Central memory CD4-positive, alpha-beta T cell (primary cell): ENCODE measurements around the gene RGS3.
A peak's percentile ranks its signal among the peaks of the same experiment; 100 is the strongest.
"Not testable (repeated sequence)": the region's sequence is repeated elsewhere in the genome, so short reads cannot be mapped to it uniquely, and the experiment has no call there.

Source experiments
- DNase-seq: peaks from one replicate; pipeline ENCODE4 v3.0.0; 2022
- total RNA-seq, 3 experiments: gene quantifications; one replicate each; lab custom pipeline; 2026; lab: John Stamatoyannopoulos, UW

RGS3 gene
- total RNA-seq = 13.3 to 41.2 (median 14.9) reads per million in 3 experiments

DNA sequence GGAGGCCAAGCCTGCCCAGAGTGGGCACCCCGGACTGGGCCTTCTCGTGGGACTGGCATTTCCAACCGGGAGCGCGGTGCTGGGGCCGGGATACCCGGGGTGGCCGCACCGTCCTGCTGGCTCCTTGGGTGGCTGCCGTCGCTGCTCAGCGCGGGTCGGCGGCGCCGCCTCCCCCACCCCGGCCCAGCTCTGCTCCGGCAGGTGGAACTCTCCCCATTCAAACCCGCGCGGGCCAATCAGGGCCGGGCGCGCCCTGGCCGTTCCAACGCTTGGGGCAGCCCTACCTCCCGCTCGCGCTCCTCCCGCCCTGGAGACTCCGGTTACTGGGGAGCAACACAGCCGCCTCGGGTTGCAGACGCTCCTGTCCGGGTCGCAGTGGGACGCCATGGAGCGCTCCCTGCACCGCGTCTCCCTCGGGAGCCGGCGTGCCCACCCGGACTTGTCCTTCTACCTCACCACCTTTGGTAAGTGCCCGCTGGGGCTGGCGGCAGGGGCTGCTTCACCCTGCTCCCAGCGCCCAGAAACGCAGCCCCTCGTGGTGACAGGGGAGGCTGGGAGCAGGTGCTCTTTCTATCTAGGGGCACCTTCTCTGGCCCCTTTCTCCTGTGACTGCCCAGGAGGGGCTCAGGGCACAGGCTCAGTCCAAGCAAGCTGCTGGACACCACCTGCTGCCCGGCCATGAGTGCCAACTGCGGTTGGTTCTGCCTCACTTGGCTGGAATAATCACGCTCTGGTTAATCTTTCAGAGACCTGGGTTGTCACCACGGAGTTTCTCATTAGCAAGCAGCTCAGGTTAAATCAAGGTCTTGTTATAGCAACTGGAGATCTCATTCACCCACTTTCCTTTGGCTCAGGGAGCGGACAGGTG is at the start of gene RGS3:
Gene RGS3 (plus strand): TSS at position 310 of the 868 bp plus-strand sequence. CDS start 76 bp downstream, at position 386.
- DNase-seq = no peak

DNA sequence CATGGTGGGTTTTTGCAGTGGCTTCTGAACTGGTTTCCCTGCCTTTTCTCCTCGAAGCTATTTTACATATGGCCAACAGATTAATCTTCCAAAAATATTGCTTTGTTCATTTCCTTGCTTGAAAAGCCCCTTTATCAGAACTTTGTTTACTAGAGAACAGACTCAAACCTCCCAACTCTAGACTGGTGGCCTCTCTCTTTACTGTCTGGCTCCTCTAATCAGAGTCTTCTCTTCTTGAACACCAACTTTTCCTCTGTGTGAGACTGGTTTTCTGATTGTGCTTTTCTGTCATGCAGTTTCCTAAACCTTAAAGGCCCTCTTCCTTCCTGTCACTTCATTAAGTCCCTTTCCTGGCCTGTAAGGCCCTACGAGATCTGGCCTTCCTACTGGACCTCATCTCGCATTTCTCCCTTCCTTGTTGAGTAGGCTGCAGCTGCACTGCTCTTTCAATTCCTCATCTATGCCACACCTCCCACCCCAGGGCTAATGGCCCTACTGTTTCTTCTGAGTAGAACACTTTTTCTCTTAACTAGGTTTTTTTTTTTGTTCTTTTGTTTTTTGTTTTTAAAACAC is 47.3 kb upstream of the RGS3 start:
- no peak for DNase-seq

DNA sequence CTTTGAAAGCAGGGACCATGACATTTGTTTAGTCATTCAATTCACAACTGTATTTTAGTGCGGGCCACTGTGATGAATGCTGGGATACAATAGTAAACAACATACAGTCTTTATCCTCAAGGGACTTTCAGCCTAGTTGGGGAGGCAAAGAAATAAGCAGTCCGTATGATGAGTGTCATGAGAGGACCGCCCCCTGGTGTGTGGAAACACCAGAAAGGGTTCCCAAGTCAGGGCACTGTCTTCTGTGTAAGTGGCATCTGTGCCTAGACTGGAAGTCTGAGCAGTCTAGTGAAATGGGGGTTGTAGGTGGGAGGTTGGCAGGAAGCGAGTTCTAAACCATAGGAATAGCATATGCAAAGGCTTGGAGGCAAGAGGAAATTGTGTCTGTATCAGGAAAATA is 46.2 kb upstream of the RGS3 start:
- DNase-seq = no peak

DNA sequence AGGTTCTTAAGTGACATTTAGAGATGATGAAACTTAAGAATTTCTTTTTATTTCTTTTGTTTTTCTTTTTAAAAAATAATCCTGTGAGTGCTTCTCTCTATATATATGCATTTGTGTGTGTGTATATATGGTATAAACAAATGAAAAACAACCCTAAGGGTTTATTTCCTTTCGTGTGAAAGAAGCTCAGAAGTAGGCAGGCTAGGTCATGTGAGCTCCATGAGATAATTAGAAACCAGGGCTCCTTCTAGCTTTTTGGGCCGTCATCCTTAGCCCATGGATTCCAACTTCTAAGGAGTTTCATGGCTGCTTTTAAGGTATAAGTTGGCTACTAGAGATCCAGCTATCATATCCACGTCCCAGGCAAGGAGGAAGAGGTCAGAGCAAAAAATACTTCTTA is 41.8 kb upstream of the RGS3 start:
- DNase-seq = no peak

DNA sequence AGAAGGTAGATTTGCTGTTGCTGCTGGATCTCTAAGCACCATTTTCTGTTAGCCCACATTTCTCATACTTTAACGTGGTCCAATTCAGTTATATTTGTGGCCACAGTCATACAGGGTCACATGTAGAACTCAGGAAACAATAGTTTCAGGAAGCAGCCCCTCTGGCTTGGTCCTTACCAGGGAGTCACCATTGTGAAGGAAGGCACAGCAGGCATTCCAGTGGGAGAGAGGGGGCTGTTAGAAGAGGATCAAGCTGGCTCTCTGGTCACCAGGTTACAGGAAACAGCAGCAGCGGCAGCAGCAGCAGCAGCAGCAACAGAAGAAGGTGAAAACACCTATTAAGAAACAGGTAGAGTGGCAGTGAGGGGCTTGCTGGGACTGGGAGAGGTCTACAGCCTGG is 38.5 kb upstream of the RGS3 start:
- DNase-seq = no peak

DNA sequence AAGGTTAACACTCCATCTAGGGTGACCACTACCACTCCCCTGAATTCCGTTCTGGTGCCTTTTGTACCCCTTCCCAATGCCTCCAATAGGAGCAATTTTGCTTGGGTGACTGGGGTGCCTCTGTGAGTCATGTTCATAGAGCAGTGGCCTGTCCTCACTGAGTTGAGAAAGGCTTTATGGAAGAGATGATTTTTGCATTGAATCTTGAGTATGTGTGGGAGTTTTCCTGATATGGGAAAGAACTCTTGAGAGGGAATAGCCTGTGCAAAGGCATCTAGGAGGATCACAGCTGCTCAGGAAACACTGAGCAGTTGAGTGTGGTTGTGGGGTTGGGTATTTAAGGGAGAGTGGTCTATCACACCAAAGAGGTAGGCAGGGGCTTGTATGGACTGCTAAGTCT is 36.8 kb upstream of the RGS3 start:
- DNase-seq = no peak

DNA sequence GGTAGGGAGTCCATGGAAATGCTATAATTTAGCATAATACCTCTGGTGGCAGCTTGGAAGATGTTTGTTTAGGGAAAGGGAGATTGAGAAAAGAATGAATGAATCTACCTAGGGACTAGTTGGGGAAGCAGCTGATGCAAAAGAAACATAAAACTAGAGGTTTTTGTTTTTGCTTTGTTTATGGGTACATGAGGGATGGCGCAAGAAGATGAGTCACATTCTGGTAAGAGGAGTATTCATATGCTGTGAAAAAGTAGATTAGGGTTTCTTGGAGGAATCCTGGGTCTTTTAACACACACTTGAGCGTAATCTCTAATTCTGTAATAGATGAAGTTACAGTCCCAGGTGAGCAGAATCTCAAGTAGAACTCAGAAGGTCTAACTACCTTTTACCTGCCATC is 35.9 kb upstream of the RGS3 start:
- no peak for DNase-seq

DNA sequence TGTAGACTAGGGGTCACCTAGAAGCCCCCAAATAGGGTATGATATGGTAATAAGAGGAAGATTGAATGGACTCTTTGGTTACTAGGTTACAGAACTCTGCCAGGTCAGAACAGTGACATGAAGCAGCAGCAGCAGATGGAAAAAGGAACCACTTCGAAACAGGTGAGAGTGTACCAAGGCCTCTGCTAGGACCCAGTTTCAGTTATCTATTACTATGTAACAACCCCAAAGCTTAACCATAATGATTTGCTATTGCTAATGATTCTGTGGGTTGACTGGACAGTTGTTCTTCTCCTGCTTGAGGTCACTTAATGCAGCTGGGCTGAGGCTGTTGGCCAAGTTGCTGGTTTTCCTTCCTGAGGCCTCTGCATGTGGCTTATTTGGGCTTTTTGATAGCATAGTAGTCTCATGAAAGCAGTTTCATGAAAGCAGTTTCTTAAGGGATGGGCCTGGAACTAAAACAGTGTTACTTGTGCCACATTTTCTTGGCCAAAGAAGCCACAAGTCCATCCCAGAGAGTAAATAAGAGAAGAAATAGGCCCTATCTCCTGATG is 35.4 kb upstream of the RGS3 start:
- no peak for DNase-seq

DNA sequence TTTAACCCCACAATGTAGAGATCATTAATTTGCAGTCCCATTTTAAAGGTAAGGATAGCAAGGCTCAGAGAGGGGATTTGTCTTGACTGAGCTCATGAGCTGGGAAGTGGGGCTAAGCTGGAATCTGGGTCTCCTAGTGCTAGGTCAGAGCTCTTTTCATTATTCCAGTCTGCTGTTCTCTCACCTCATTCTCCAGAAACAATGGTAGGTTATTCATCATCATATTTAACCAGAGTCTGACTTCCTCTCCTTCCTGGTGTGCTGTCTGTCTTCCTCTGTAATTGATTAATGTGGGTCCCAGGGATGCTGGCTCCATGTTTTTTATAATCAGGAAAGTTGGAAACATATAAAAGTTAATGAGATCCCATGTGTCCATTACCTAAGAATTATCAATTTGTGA is 32.3 kb upstream of the RGS3 start:
- DNase-seq = no peak

DNA sequence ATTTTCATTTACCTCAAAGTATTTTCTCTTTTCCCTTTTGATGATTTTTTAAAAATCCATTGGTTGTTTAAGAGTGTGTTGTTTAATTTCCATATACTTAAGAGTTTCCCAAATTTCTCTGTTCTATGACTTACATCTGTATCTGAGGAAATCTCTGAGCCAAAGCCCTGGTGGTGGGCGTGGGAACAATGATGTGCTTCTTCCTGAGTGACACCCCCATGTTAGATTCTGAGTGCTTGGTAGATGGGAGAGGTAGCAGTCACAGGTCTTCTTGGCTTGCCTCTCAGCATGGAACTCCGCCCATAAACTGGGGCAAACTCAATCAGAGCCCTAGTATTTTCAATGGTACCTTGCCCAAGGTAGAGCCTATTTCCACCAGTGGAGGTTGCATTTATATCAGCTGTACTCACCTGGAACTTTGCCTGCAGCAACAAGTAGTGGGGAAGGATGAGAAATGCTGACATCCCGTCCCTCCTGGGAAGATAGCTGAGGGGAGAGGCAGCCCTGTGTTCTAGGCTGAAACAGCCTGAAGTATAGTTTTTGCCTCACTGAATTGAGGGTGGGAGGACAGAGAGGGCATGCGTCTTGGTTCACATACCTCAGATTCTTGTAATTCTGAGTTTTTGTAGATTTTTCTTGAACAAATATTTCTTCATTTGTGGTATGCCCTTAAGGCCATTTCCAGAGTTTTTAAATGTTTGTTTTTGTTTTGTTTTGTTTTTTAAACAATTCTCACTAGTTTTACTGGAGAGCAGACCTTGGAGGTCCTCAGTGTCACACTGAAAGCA is 26.6 kb upstream of the RGS3 start:
- no peak for DNase-seq

DNA sequence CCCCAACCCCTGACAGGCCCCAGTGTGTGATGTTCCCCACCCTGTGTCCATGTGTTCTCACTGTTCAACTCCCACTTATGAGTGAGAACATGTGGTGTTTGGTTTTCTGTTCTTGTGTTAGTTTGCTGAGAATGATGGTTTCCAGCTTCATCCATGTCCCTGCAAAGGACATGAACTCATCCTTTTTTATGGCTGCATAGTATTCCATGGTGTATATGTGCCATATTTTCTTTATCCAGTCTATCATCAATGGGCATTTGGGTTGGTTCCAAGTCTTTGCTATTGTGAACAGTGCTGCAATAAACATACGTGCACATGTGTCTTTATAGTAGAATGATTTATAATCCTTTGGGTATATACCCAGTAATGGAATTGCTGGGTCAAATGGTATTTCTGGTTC is 25.8 kb upstream of the RGS3 start:
- DNase-seq = not testable (repeated sequence)

DNA sequence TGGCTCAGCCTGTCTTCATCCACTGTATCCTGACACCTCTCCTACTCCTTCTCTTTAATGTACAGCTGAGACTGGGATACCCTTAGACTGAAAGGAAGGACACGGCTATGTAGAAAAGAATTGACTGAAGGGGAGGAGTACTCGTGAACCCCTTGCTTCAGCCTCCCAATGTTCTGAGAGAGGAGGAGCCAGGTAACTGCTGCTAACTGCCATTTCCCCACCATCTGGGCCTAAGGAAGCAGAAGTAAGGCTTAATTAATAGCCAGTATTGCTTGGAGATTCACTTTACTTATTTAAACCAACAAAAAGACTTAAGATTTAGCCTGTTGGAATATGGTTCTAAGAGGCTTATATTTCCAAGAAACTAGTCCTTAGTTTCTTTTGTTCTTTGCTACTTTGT is 18.8 kb upstream of the RGS3 start:
- DNase-seq = no peak

DNA sequence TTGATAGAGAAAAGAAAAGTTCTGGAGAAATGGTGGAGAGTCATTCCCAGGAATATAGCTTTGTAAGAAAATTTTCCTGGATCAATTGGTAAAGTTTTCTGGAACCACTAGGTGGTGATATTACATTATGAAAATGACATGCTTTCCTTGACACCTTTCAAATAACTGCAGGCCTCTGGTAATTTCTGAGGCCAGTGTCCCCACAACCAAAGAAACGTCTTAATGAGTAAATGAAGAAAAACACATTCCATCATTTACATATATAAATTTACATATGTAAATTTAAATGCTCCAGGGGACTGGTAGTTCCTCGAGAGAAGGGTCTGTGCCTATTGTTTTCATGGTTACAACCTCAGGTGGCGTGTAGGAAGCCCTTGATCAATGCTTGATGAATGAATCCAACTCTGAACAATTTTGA is 17.2 kb upstream of the RGS3 start:
- DNase-seq = peak; percentile 34

DNA sequence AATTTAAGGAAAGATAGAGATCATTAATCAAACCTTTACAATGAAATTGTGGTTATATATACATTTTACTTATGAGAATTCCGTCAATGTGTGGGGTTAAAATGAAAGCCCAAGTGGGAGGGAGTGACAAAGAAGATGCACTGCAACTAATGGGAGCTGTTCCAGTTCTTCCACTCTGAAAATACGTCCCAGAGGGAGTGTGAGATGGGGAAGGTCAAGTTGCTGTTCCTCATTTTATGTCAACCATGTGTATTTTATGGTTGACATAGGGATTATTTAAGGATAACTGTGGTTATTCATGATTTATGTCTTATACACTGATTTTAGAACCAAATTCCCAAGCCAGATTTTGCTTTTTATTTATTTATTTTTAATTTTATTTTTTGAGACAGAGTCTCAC is 14.2 kb upstream of the RGS3 start:
- DNase-seq = no peak

DNA sequence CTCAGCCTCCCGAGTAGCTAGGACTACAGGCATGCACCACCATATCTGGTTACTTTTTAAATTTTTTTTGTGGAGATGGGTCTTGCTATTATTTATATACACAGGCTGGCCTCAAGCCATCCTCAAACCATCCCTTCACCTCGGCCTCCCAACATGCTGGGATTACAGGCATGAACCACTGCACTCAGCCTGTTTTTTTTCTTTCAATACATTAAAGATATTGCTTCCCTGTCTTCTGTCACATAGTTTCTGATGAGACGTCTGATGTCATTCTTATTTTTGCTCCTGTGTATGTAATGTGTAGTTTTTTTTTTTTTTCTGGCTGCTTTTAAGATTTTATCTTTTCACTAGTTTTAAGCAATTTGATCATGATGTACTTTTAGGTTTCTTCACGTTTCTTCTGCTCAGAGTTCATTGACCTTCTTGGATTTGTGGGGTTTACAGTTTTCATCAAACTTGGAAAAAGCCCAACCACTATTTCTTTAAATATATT is 11.4 kb upstream of the RGS3 start:
- no peak for DNase-seq

DNA sequence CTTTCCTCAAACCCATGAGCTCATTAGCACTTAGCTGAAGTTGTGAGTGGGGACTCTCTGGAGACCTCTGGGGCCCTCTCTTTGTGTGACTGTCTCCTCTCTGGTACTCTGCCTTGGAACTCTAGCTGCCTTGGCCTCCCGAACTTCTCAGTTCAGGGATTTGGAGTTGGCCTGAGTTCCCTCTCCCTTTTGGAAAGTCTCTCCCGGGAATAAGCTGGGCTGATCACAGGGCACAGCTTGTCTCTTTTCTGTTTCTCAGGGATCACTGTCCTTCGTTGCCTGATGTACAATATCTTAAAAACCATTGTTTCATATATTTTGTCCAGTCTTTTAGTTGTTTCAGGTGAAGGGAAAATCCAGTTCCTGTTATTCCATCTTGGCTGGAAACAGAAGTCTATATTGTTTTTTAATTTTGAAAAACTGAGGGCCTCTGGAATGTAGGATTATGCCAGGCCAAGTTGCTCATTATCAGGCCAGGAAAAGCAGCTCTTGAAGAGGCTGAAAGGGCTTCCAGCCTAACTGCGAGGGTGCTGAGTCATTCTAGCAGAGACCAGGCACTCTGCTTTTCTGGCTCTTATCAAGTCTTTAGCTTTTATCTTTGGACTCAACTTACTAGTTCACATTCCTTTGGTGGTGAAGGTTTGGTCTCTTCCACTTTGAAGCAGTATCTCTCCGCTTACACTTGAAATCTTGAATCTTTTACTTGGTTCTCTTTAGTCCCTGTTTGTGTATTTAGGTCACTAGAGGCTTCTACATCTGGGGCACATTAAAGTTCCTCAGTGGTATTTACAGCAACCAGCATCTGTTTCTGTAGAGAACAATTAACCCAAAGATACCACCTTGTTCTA is 8.4 kb upstream of the RGS3 start:
- DNase-seq = no peak

DNA sequence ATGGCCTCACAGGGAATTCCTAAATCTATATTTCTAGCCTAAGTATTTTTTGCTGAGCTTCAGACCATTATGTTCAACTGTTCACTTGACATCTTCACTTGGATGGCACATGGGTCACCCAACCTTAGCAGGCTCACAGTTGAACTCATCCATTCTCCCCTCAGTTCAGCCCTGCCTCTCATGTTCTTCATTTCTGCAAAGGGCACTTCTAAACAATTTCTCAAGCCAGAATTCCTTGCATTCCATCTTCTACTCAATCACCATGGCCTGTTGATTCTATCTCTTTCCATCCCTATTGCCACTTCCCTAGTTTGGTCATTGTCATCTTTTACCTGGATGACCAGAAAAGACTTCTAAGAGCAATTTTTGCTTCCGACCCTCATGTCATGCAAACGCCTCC is 7.3 kb upstream of the RGS3 start:
- no peak for DNase-seq

DNA sequence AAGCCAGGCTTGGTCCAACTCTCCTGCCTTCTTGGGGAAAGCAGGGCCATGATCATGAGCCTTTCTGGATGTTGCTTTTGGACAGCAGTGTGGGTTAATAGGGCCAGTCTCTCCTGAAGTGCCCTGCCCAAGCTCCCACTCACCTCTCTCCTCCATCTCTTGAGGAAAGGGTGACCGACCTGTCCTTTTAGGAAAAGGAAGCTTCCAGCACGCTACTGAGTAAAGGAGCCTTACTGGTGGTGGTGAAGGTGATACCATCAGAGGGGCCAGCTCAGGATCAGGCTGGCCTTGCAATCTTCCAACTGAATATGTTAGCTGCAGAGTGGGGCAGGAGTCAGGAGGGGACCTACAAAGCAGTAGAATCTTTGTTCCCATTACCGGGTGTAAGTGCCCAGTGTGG is 2.2 kb upstream of the RGS3 start:
- DNase-seq = no peak

DNA sequence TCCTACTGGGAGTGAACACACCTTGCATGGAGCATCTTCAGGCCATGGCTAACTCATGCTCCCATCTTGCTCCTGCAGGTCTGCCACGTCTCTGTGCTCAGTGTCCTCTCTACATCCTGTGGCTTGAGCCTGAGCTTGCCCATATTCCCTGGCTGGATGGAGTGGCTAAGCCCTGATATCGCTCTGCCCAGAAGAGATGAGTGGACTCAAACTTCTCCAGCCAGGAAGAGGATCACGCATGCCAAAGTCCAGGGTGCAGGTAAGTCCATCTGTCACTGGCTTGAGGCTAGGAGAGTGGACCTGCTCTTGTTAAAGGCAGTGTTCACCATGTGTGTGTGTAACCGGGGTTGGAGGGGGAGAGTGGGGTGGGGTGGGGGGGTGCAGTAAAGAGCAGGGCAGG is 1.6 kb upstream of the RGS3 start:
- no peak for DNase-seq

DNA sequence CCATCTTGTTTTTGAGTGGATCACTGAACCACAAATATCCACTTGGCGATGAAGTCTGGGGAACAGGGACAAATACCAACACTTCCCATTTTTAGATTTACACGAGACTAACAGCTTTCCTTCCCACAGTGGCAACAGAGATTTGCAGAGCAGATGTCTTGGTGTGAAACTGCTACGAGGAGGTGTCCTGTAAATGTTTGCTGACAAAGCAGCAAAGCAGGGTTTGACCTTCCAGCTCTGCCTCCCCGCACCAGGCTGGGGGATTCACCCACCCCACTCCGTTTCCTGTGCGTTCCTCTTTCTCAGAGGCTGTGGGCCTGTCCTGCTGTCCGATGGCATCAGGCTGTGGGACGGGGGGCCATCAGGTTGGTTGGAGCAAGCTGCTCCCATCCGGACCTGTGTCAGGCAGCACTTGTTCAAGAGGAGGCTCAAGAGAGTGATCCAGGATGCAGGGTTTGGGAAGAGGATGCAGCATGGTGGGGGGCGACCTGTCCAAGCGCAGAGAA is 693 bp upstream of the RGS3 start:
- DNase-seq = no peak

DNA sequence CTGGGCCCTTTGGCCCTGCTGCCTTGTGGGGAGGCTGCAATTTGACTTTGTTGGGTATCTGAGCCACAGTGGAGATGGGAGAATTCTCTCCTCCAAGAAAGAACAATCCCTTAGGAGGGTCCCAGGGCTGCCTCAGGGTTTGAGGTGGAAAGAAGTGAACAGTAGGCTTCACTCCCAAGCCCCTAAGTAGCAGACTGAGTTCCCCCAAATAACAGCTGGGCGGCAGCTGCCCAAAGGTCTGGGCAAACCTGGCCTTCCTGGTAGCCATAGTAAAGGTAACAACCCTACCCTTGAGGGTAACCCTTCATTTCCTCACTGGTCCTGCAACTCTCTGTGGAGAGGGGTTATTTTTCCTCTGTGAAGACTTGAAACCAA is 746 bp downstream of the RGS3 start:
- DNase-seq = no peak

DNA sequence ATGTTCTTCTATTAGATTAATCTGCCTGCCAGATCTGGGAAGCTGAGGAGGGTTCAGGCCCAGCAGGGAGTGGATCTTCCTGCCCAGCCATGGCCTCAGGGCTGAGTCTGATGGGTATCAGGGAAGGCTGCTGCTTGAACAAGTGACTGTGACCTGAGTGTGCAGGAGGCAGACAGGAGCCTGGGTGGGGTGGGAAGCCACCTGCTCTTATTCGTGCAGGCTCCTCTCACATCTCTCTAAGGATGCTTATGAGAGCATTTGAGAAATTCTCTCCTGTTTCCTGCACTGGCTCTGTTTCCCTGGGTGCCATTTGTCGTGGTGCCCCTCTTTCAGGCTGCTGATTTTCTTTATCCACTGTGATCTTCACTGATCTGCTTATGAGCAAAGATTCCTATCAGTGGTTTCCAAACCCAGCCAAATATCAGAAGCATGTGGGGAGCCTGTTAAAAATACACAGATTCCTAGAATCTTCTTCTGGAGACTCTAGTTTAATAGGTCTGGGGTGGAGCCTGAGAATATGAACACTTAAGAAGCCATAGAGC is 2.1 kb downstream of the RGS3 start:
- DNase-seq = no peak
